ENCODE data around the gene SPATA2.

- TF ChIP-seq CTCF (IDR thresholded peaks at IDR 0.05; ENCODE audit: extremely low read depth in 1 of 2, insufficient read depth in 1 of 2, low read depth in 1 of 2, low read length in 2 of 2) (peak; percentile 80 to 88), EZH2 (IDR thresholded peaks at IDR 0.05; ENCODE audit: borderline replicate concordance, low read depth, low read length, severe bottlenecking) (no peak), MAX (IDR thresholded peaks at IDR 0.05; ENCODE audit: insufficient read depth, insufficient read length) (no peak)
Observed at GRCh38 chr20:49888212-49889000, 26.9 kb downstream of the SPATA2 start.

Measured in endothelial cell of umbilical vein (primary cell).